ENCODE results near the gene IRAG1. TPM values are rescaled to one million over a fixed set of nuclear protein-coding genes. Genes with fewer than 3 reads are reported as not detected.

The IRAG1 gene
- total RNA-seq, 1 donor from 2014 or later = 5.1 TPM

DNA sequence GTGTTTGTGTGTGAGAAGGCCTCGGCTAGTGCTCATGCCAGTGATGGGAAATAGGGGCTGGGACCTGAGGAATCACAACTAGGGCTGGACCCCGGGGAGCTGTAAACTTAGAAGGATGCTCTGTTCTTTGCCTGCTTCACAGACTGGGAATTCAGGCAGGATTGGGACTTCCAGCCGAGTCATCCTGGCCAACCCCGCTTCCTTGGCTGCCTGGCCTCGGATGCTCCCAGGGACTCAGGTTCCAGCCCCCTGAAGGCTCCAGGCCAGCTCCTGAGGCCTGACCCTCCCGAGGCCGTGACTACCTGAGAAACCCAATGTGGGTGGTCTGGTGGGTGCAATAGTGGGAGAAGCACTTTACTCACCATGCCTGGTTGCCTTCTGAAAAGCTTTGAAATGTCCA, 44.7 kb downstream of the IRAG1 start:
- H3K36me3 ChIP-seq = no peaks in the 10 kb centered on the region
- H3K27me3 ChIP-seq (ENCODE audit: low read depth) = no peaks in the 10 kb centered on the region
- peaks cover 19% of the 10 kb centered on the region for H3K4me1 ChIP-seq
- TF ChIP-seq, protein P1, sequence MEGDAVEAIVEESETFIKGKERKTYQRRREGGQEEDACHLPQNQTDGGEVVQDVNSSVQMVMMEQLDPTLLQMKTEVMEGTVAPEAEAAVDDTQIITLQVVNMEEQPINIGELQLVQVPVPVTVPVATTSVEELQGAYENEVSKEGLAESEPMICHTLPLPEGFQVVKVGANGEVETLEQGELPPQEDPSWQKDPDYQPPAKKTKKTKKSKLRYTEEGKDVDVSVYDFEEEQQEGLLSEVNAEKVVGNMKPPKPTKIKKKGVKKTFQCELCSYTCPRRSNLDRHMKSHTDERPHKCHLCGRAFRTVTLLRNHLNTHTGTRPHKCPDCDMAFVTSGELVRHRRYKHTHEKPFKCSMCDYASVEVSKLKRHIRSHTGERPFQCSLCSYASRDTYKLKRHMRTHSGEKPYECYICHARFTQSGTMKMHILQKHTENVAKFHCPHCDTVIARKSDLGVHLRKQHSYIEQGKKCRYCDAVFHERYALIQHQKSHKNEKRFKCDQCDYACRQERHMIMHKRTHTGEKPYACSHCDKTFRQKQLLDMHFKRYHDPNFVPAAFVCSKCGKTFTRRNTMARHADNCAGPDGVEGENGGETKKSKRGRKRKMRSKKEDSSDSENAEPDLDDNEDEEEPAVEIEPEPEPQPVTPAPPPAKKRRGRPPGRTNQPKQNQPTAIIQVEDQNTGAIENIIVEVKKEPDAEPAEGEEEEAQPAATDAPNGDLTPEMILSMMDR (IDR thresholded peaks at IDR 0.05; ENCODE audit: borderline replicate concordance) = no peak
- no peaks in the 10 kb centered on the region for H3K9me3 ChIP-seq (replicated peaks)
- no peak overlapping the region for H3K4me3 ChIP-seq
- H3K27ac ChIP-seq (replicated peaks) = peak overlapping the region; percentile 42
- no peak for DNase-seq
- intact Hi-C loops (cut with micrococcal nuclease) = no loop called here

- Histone ChIP-seq H3K27me3 (ENCODE audit: low read depth) (no peaks in the 10 kb centered on the region), H3K27ac (replicated peaks) (no peak overlapping the region), H3K9me3 (replicated peaks) (no peaks in the 10 kb centered on the region), H3K4me1 (peaks cover 16% of the 10 kb centered on the region), H3K4me3 (no peak overlapping the region), H3K36me3 (no peaks in the 10 kb centered on the region)
- intact Hi-C loops (cut with micrococcal nuclease) = no loop called here
- TF ChIP-seq, protein P1 (IDR thresholded peaks at IDR 0.05; ENCODE audit: borderline replicate concordance) = no peak
- DNase-seq = no peak
Observed at GRCh38 chr11:10646681-10647355, 46.7 kb downstream of the IRAG1 start.

- no peak overlapping the region for H3K4me3 ChIP-seq
- peaks cover 21% of the 10 kb centered on the region for H3K4me1 ChIP-seq
- no peak for DNase-seq
- H3K9me3 ChIP-seq (replicated peaks) = no peaks in the 10 kb centered on the region
- intact Hi-C loops (cut with micrococcal nuclease) = no loop called here
- H3K27ac ChIP-seq (replicated peaks) = no peak overlapping the region
- no peaks in the 10 kb centered on the region for H3K27me3 ChIP-seq (ENCODE audit: low read depth)
- H3K36me3 ChIP-seq = no peaks in the 10 kb centered on the region
- TF ChIP-seq, protein P1 (IDR thresholded peaks at IDR 0.05; ENCODE audit: borderline replicate concordance) = no peak
Observed at GRCh38 chr11:10646005-10646404, 47.5 kb downstream of the IRAG1 start.

GRCh38 chr11:10645212-10645795, 48.3 kb downstream of the IRAG1 start:
- intact Hi-C loops (cut with micrococcal nuclease) = no loop called here
- H3K27ac ChIP-seq (replicated peaks) = no peak overlapping the region
- TF ChIP-seq, protein P1 (IDR thresholded peaks at IDR 0.05; ENCODE audit: borderline replicate concordance) = no peak
- H3K9me3 ChIP-seq (replicated peaks) = no peaks in the 10 kb centered on the region
- H3K4me1 ChIP-seq = peaks cover 23% of the 10 kb centered on the region
- DNase-seq = no peak
- no peaks in the 10 kb centered on the region for H3K36me3 ChIP-seq
- H3K27me3 ChIP-seq (ENCODE audit: low read depth) = no peaks in the 10 kb centered on the region
- H3K4me3 ChIP-seq = no peak overlapping the region

Other genes with a start within 250 kb of the IRAG1 start
- 3.4 TPM for gene AMPD3, start 238.5 kb downstream of the IRAG1 start, total RNA-seq
- 39.2 TPM for gene RNF141, start 152.6 kb downstream of the IRAG1 start, total RNA-seq
- gene LYVE1, start 125.1 kb downstream of the IRAG1 start, total RNA-seq = 41.1 TPM
- 22.9 TPM for gene CTR9, start 57.5 kb upstream of the IRAG1 start, total RNA-seq
- 760 TPM for gene EIF4G2, start 115.2 kb upstream of the IRAG1 start, total RNA-seq
- 41.6 TPM for gene ZBED5, start 164.3 kb upstream of the IRAG1 start, total RNA-seq